H1 (cell line): ENCODE measurements around the gene FLVCR1. TPM values are rescaled to one million over a fixed set of nuclear protein-coding genes. Genes with fewer than 3 reads are reported as not detected.

Experiments used
- POU5F1 ChIP-seq: IDR thresholded peaks from 2 replicates; pipeline ENCODE4 v1.6.1; 2011; ENCODE audit warnings: low read depth, mild to moderate bottlenecking, low read length, moderate library complexity
- polyA plus RNA-seq, 7 experiments: library from polyadenylated mRNA; depleted of rRNA in 3 of 7; stranded (reverse) in 5 of 7; unstranded in 2 of 7; fragments of >200 nt in 5 of 7; fragments of 200-250 nt in 2 of 7; gene quantifications; 1 replicate in 5 of 7; 2 replicates in 1 of 7; 4 replicates in 1 of 7; pipeline versions ENCODE4 v1.2.1 to v1.2.3, GENCODE V29; 2011 to 2013; ENCODE audit warnings: missing spikeins in 2 of 7, mixed read lengths in 2 of 7
- total RNA-seq: library from RNA; stranded (reverse); fragmentation: NEBNext Ultra II Directional; extraction: Animal tissue kit (Norgen Biotek cat#: 25700); gene quantifications from 2 replicates; pipeline ENCODE4 v1.2.1, GENCODE V29; 2021

FLVCR1 gene
- total and polyA plus RNA-seq, 2 of the 8 experiments (the other 6 are each of a cell fraction or from before 2014, with no cell fraction given): 31.8 to 75.7 TPM

DNA sequence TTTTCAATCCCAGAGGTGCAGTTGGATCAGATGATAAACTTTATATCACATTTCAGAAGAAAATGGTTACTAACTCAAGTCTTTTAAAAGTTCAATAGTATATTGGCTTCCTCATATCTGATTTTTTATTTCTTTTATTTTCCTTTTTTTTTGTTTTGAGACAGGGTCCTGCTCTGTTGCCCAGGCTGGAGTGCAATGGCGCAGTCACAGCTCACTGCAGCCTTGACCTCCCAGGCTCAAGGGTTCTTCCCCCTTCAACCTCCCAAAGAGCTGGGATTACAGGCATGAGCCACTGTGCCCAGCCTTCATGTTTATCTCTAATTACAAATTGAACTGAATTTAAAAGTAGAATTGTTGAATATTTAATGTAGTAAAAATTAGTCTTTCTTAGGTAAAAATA, 13.9 kb downstream of the FLVCR1 start (continued):
- TF ChIP-seq POU5F1: no peak
